NCI-H82 treated with DMSO at 0.1 percent for 48 hours (cell line): ENCODE measurements around the gene ABLIM3.
"Not testable (repeated sequence)": the region's sequence is repeated elsewhere in the genome, so short reads cannot be mapped to it uniquely, and the experiment has no call there.

Experiments used
- DNase-seq: peaks from one replicate; lab custom pipeline; 2025; ENCODE audit not compliant: unreplicated experiment; lab: John Stamatoyannopoulos, UW

The ABLIM3 gene

DNA sequence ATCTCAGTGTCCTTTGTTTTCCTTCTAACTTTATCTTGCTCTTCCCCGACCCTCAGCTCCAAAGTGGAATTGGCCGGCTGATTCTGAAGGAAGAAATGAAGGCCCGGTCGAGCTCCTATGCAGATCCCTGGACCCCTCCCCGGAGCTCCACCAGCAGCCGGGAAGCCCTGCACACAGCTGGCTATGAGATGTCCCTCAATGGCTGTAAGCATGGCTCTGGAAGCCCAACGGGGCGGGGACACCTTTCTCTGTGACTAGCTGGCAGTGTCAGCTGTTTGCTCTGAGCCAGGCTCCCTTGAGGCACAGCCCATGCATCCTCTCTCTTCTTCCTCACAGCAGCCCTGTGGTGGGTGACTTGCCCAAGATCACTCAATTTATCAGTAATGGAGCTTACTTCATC, 106.4 kb downstream of the ABLIM3 start:
- no peak for DNase-seq

DNA sequence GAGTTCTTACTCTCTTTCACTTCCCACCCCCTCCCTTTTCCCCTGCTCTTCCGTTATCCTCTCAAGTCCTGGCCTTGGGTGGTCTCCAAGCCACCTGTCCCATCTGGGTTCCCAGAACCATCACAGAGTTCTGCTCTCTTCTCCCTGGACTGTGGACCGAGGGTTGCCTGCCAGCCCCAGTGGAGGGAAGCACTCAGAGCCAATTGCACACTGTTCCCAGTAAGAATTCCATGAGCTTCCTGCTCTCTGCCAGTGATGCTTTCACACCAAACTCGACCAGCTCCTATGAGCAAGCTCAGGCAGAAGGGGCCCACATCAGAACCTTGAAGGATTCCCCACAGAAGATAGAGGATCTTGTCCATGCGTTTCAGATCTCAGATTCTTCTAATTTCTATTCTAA, 110.3 kb downstream of the ABLIM3 start:
- no peak for DNase-seq

DNA sequence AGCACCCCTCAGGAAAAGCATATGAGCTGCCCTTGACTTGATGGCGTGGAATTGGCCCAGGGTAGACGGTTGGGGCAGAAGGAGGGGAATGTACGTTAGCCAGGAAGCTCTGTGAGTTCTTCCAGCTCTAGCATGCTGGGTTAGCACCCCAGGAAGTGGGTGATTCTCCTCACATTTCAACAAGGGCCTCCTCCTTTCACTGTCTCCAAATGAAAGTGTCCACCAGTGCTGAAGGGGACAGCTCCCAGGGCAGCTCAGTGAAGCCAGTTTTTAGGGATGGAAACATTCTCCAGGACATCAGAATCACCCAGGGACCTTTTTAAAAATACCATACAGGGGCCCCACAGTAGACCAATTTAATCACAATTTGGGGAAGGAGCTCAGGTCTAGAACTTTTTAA, 113.2 kb downstream of the ABLIM3 start:
- DNase-seq = no peak

DNA sequence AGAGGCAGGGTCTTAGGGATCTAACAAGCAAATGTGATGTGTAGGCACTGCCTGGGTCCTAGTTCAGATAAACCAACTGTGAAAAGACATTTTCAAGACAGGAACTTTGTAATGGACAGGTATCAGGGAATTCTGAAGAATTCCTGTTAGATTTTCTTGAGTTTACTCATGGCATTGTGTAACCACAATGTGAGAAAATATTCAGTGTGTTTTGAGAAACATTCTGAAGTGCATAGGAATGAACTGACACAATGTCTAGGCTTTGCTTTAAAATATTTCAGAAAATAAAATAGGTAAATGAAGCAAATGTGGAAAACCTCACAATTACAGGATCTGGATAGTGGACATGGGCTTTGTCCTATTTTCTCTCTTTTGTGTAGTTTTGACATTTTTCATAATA, 115.2 kb downstream of the ABLIM3 start:
- DNase-seq = no peak

DNA sequence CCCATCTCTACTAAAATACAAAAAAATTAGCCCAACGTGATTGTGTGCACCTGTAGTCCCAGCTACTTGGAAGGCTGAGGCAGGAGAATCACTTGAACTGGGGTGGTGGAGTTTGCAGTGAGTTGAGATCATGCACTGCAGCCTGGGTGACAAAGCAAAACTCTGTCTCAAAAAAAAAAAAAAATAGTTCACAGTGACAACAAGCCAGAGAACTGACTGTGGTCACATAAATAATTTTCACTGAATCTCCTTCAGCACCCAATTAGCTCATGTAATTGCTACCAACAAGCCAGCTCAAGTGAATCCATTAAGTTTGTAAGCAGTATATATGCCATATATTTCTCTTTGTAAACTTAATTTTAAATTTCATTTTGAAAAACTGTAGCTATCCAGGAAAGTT, 115.8 kb downstream of the ABLIM3 start:
- DNase-seq = no peak

DNA sequence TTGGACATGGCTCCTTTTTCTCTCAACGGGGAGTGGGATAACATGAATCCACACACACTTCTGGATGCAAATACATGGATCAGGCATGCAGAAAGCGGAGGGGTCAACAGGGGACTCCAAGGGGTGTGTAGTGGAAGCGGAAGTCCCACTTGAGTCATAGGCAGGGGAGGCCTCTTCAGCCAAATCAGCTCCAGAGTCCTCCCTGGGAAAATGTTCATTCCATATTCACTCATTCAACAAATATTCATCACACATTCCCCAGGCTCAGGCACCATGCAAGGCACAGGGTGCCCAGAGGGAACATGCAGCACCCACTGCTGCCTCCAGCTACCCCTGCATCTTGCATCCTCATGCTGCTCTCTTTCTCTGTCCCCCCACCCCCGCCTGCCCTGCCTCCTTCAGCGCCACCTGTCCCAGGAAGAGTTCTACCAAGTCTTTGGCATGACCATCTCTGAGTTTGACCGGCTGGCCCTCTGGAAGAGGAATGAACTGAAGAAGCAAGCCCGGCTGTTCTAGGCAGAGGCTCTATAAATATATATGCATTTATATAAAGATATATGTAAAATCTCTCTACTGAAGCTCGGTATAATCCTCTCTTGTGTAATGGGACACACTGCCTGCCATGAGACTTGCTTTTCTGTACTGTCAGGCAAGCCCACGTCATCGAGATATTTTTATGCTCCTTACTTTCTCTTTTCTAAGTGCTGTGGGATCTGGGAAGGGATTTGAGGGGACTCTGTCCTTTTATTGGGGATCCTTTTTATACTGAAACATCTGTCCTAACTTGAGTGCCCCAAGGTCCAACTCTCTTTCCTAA, 116.8 kb downstream of the ABLIM3 start:
- DNase-seq = no peak

DNA sequence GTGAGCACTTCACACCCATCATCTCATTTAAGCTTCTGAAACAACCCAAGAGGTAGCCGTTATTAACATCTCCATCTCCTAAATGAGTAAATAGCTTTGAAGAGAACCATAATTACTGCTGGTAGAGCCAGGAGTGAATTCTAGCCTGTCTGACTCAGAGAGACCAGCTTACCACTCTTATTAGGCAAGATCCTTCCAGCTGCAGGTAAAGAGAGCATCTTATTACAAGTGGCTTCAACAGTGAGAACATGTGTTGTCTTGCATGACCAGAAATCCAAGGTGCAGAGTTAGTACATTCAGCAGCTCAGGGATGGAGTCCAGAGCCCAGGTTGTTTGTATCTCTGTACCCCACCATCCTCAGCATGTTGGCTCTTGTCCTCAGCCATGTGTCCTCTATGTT, 119.5 kb downstream of the ABLIM3 start:
- no peak for DNase-seq

DNA sequence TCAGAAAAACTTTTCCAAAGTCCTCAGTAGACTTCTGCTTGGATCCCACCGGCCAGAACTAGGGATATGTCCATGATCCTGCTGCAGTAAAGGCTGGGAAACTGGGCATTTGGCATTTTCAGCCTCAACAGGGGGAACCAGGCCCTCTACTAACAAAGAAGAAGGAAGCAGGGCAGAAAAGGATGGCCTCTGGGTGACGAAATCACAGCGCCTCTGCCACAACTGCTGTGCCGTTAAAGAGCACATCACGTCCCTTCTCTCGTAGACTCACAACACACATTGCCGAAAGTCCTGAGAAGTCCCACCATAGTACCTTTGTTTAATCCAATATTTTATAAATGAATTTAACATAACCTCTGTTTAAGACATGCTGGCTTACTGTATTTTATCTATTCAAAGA, 120.0 kb downstream of the ABLIM3 start:
- DNase-seq = no peak

DNA sequence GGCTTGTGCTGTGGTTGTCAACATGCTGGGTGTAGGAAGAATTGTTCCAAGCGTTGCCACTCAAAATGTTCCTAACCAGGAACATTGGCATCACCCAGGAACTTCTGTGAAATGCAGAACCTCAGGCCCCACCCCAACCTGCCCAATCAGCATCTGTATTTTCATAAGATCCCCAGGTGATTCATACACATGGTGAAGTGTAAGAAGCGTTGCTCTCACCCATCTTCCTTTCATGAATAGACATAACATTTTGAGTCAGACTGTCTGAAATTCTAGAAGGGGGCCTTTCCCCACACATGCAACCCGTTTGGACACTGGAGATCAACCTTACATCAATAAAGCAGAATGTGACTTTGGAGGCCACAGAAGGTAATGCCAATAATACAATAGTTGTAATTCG, 121.0 kb downstream of the ABLIM3 start:
- no peak for DNase-seq

DNA sequence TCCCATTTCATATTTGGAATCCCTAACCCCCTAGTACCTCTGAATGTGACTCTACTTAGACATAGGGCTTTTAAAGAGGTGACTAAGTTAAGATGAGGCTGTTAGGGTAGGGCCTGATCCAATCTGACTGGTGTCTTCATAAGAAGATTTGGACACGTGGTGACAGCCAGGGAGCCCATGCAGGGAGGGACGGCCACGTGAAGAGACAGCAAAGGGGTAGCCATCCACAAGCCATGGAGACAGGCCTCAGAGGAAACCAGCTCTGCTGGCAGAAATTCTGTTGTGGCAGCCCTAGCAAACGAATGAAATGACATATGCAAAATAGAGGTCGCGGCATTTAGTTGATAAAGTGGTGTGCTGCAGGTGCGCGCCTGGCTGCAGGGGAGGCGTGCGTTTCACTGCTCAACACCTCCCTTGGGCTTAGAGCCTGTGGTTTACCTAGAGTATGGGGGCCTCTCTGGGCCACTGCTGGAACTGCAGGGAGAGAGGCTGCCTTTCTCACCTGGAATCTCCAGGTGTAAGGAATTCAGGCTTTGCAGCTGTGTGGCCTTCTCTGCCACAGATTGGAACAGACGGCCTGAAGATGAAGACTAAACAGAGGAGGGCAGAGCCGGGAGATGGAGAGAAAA, 123.3 kb downstream of the ABLIM3 start:
- DNase-seq = peak; percentile 7

DNA sequence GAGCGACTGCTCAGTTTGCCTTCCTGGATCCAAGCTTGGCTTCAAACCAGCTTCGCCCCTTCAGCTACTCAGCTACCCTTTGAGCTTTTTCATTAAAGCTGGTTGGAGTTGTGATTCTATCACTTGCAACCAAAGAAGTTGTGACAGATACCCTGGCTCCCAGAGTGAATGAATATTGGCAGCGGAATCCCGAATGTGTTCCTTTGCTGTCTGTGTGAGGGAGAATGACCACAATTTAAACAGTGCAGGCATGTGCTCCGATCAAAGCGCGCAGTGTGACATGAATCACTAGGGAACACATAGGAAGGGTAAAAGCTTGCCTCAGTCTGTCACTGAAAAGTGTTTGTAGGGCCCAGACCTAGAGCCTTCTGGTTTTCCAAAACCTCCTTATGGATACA, 123.8 kb downstream of the ABLIM3 start:
- DNase-seq = no peak

DNA sequence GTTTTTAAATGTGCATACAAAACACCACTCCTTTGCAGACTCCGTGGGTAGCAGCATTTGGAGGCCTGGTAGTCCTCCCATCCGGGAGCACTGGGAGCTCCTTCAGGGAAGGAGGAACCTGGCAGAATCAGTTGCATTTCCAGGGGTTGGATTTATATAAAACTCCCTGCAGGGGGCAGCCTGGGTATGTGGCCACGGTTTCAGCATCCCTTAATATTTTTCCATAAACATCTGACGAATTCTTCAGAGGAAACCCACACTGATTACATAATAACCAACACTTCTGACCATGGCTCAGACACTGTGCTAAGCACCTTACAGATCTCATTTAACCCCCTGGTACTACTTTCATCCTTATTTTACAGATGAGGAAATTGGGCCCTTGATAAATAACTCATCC, 124.3 kb downstream of the ABLIM3 start:
- DNase-seq = no peak

DNA sequence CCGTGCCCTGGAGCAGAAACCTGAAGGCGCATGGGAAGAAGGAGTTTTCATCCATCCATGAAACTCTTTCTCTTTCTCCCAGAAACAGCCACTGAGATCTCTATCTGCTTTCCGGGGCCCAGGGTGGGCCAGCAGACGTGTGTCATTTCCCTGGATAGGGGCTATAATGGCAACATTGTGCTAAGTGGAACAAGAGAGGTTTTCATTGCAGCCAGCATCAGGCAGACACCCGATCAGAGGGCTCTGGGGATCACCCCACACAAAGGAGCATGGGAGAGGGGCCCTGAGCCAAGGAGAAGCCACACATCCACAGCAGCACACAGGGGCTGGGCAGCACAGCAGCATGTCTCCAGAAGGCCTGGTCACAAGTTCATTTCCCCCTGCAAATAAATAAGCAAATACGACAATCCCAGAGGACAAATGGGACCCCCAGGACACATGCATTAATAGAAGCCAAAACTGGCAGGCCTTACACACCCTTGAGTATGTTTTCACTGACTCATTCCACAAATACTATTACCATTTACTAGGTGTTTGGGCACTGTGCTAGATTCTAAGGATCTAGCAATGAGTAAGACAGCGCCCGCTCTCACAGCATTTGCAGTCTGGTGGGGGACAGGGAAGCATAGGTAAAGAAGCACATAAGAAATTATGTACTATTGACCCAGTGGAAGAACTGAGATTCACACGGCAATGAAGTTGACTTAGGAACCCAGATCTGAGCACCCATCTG, 126.1 kb downstream of the ABLIM3 start:
- DNase-seq = no peak

DNA sequence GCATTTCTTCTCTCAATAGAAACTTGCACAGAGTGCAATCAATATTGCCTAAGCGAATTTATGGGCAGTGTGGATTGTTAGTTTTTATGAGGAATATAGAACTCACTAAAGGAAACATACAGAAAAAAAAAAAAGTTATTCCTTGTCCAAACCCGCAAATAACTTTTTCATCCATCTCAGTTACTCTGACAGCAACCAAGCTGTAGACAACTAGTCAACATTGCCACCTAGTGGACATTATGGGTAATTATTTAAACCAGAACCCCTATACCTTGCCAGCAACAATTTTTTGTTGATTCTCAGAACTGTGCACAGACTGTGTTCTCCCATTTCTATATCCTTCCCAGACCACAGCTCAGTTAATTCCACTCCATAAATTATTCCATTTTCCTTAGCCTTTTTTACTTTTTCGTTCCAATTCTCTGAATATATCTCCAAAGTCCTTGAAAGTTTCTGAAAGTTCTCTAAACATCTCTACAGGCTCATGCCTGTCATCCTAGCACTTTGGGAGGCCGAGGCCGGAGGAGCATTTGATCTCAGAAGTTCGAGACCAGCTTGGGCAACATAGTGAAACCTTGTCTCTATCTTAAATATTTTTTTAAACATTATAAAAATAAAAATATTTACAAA, 127.8 kb downstream of the ABLIM3 start:
- DNase-seq = peak; percentile 16

DNA sequence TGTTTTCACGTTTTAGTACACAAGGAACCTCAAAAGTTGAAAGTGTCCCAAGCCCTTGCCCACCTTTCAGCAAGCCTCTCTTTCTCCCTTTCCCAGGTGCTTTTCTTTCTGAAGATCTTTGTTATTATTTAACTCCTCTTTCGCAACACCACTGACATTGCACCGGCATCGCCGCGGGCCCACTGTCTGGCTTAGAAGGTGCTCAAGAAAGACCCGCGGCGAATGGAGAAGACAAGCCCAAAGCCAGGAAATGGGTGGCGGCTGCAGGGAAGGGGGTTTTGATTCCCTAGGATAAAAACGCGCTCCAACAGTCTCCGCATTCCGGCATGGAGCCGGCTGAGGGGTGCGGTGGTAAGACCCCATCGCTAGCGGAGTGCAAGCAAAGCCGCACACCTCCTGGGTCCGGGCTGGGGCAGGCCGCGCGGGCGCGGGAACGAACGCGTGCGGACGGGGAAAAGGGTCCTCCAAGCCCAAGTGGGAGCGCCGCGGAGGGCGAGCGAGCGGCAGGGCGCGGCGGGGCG, 130.0 kb downstream of the ABLIM3 start:
- DNase-seq = no peak

DNA sequence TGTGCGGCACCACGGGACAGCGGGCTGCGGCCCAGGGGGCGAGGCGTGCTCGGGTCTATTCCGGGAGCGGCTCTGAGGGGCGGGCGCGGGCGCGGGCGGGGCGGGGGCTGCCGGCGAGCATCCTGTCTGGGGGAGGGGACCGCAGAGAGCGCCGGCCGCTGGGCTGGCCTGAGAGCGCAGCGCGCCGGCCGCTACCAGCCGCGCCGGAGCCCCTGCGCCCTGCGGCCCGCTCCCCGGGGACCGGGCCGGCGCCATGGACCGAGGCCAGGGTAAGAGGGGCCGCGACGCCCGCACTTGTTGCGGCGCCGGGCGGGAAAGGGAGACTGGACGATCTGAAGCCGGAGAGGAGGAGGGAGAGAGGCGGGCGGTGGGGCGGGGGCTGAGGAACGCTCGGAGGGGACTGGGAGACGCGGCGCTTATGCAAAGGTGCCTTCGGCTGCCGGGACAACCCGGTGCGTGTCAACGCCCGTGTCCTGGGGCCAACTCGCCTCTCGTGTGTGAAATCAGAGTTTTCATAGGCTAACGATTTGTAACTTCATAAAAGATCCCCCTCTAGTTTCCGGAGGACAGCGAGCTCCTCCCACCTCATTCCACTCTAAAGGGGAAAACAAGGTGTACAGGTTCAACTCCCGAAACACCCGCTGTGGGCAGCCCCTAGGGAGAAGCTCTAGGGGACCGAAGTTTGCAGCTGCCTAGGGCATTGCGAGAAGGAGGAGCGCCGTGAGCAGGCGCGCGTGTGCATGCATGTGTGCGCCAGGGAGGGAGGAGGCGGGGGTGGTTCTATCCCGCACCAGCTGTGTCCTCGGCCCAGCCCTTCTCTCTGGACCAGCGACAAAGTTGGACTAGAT, 130.6 kb downstream of the ABLIM3 start, which contains the start of gene AFAP1L1:
AFAP1L1 (plus strand) TSS at position 144 of the 848 bp plus-strand sequence; CDS start at position 254, 110 bp downstream.
- no peak for DNase-seq

DNA sequence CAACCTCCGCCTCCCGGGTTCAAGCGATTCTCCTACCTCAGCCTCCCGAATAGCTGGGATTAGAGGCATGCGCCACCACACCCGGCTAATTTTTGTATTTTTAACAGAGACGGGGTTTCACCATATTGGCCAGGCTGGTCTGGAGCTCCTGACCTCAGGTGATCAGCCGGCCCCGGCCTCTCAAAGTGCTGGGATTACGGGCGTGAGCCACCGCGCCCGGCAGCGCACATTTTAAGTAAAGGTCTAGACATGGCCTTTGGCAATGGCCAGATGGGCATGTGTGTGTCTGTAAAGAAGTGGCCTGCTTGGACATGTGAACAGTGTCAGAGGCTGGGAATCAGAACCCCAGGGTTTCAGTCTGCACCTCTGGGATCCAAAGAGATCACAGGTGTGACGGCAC, 131.5 kb downstream of the ABLIM3 start:
- not testable (repeated sequence) for DNase-seq

DNA sequence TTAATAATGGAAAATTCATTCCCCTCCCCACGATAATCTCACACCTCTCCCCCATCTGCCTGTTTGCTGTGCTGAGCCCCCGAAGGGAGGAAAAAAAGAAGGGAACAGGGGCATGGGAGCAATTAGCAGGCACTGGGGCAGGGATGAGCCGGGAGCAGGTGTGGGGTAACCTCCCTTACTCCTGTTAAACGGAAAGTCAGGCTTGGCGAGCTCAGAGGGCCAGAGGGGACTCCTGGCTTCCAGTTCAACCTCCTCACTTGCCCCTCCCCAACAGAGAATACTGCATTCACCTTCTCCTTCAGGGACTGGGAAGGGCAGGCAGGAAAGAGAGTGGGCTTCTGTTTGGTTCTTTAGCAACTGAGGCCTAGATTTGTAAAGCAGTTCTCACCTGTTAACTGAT, 131.9 kb downstream of the ABLIM3 start:
- no peak for DNase-seq

DNA sequence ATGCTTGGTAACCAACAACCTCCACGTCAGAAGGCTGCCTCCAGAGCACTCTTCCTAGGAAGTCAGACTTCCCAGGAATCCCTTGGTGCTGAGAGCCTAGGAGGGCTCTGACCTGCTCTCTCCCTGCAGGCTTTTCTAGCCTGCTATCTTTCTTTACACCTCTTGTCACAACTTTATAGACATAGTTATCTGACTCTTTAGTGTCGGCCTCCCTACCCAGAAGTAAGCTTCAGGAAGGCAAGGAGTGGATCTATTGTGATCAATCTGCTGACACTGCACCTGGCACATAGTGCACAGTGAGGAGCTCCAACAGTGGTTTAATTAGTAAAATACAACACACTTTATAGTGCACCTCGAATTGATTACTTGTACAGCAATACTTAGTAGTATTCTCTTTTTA, 132.7 kb downstream of the ABLIM3 start:
- no peak for DNase-seq

DNA sequence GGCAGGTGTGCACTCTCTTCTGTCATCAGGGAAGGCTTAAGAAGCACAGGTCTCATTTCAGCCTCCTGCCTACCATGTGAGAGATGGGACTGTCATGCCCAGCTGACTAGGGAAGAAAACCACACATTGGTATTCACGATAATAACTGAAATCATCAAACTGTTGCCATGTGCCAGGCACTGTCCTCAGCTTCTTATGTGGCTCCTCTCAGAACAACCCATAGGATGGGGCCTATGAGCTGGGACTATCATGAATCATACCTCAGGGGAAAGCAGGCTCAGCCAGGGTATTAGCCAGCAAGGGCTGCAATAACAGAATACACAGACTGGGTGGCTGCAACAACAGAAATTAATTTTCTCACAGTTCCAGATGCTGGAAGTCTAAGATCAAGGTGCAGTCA, 133.6 kb downstream of the ABLIM3 start:
- no peak for DNase-seq
